K562 (cell line): ENCODE measurements around the gene SLC24A2. TPM values are rescaled to one million over a fixed set of nuclear protein-coding genes. Genes with fewer than 3 reads are reported as not detected.

ENCODE experiments used
- CBX2 ChIP-seq: fragments of 200-600 bp; sonication (generic); IDR thresholded peaks from one replicate; pipeline ENCODE4 v1.6.1; 2012; ENCODE audit warnings: mild to moderate bottlenecking, low read length, inconsistent platforms; ENCODE audit not compliant: insufficient read depth, poor library complexity, severe bottlenecking
- DIDO1 ChIP-seq: fragments of 450-650 bp; IDR thresholded peaks from 2 replicates; pipeline ENCODE4 v1.6.1; 2016; ENCODE audit warnings: low read depth, missing biosample characterization, missing genetic modification characterization
- KLF13 ChIP-seq: fragments of 450-650 bp; IDR thresholded peaks from 2 replicates; pipeline ENCODE4 v1.6.1; 2016; ENCODE audit warnings: missing genetic modification characterization, low read depth, mild to moderate bottlenecking, missing compliant biosample characterization, moderate library complexity, borderline replicate concordance
- MAFG ChIP-seq: fragments of 450-650 bp; conservative IDR thresholded peaks from 2 replicates; pipeline ENCODE4 v1.6.1; 2016; ENCODE audit warnings: missing genetic modification characterization, missing compliant biosample characterization
- NFATC3 ChIP-seq: fragments of 450-650 bp; IDR thresholded peaks from 2 replicates; pipeline ENCODE4 v1.6.1; 2017; ENCODE audit warnings: mild to moderate bottlenecking
- PCBP2 ChIP-seq: fragments of 200-400 bp; formaldehyde crosslinking; IDR thresholded peaks from 2 replicates; pipeline ENCODE4 v1.6.1; 2018; ENCODE audit warnings: low read length, low read depth, mild to moderate bottlenecking, moderate library complexity; ENCODE audit not compliant: poor library complexity, severe bottlenecking
- TEAD2 ChIP-seq: fragments of 450-650 bp; IDR thresholded peaks from 2 replicates; pipeline ENCODE4 v1.6.1; 2016; ENCODE audit warnings: missing genetic modification characterization, control low read depth, missing compliant biosample characterization
- polyA plus RNA-seq, 8 experiments: library from polyadenylated mRNA; depleted of rRNA in 4 of 8; stranded (reverse) in 5 of 8; unstranded in 3 of 8; fragments of >200 nt; fragmentation: Nextera tagmentation in 2 of 8; fragmentation: Illumina TruSeq in 1 of 8; extraction: Ambion mirVana in 2 of 8; extraction: Trizol in 1 of 8; gene quantifications; 2 replicates each; pipeline versions ENCODE4 v1.2.1 to v1.2.3, GENCODE V29; 2011 to 2014; ENCODE audit warnings: inconsistent platforms in 1 of 8, missing spikeins in 1 of 8
- total RNA-seq, 7 experiments: library from RNA; depleted of rRNA in 6 of 7; stranded (reverse); fragments of >200 nt in 6 of 7; fragmentation: Illumina TruSeq in 2 of 7; extraction: Trizol in 2 of 7; gene quantifications; 2 replicates each; pipeline versions ENCODE4 v1.2.1 to v1.2.3, GENCODE V29; 2011 to 2021; ENCODE audit warnings: low replicate concordance in 1 of 7
- TF ChIP-seq, protein P1 (sequence below), 3 experiments: IDR thresholded peaks in 2 of 3; conservative IDR thresholded peaks in 1 of 3; 2 replicates each; pipeline ENCODE4 v1.5.1; 2011 to 2012; ENCODE audit warnings: low read length in 3 of 3, mild to moderate bottlenecking in 3 of 3, control low read depth in 2 of 3, improper control_type of control experiment in 1 of 3, inconsistent platforms in 1 of 3, low read depth in 1 of 3, mixed read lengths in 1 of 3, moderate library complexity in 1 of 3; ENCODE audit not compliant: insufficient read depth in 2 of 3
- TF ChIP-seq, protein P2 (sequence below): sonication (generic); formaldehyde crosslinking; IDR thresholded peaks from 2 replicates; pipeline ENCODE4 v1.8.1; 2022; ENCODE audit warnings: missing genetic modification reagents
- TF ChIP-seq, protein P3 (sequence below): fragments of 250-450 bp; sonication (Bioruptor Pico); IDR thresholded peaks from 2 replicates; pipeline ENCODE4 v1.8.0; 2022; ENCODE audit warnings: moderate library complexity, mild to moderate bottlenecking, inconsistent platforms
- TF ChIP-seq, protein P4 (sequence below): fragments of 450-650 bp; formaldehyde crosslinking; conservative IDR thresholded peaks from 2 replicates; pipeline ENCODE4 v1.4.0; 2022; ENCODE audit warnings: mild to moderate bottlenecking, missing genetic modification characterization

The SLC24A2 gene
- total and polyA plus RNA-seq, 9 of the 15 experiments (the other 6 are each of a cell fraction or from before 2014, with no cell fraction given): 0.04 to 0.40 (median 0.09) TPM

DNA sequence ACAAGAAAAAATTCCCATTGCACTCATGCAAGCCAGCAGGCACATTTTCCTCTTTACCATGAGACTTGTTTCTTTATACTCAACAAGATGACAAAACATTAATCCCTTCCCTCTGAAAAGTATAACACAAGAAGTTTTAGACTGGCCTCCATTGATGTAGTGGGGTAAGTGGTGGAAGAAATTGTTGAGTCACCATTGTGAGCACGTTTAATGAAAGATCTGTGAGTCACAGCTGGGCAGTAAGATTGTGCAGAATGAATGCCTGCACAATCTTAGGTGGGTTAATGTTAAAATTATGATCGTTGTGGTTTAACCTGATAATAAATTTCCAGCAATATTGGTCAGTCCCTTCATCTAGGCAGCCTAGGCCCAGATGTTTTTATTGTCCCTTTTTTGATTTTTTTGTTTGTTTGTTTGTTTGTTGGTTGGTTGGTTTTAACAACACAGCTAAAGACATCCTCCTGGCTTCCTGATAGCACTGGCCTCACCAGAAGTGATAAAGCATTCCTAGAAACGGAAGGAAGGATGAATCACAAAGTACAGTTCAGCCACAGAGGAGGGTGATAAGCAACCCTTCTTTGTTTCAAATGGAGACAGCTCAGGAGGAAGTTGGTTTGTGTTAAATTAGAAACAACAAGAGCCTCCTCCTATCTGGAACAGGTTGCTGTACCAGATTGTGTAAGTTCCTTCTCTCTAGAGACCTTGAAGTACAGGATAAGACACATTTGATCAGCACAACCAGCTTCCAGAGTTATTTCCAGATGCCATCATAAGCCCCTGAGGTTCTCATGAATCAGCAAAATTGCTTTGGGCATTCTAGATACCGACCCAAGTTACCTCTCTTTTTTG, 40.3 kb downstream of the SLC24A2 start (continued):
- TF ChIP-seq, protein P1, sequence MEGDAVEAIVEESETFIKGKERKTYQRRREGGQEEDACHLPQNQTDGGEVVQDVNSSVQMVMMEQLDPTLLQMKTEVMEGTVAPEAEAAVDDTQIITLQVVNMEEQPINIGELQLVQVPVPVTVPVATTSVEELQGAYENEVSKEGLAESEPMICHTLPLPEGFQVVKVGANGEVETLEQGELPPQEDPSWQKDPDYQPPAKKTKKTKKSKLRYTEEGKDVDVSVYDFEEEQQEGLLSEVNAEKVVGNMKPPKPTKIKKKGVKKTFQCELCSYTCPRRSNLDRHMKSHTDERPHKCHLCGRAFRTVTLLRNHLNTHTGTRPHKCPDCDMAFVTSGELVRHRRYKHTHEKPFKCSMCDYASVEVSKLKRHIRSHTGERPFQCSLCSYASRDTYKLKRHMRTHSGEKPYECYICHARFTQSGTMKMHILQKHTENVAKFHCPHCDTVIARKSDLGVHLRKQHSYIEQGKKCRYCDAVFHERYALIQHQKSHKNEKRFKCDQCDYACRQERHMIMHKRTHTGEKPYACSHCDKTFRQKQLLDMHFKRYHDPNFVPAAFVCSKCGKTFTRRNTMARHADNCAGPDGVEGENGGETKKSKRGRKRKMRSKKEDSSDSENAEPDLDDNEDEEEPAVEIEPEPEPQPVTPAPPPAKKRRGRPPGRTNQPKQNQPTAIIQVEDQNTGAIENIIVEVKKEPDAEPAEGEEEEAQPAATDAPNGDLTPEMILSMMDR (IDR thresholded peaks at IDR 0.05 in 2 of 3, conservative IDR thresholded peaks at IDR 0.05 in 1 of 3; ENCODE audit: insufficient read depth in 2 of 3, low read depth in 1 of 3, low read length in 3 of 3): no peak
- TF ChIP-seq, protein P2, sequence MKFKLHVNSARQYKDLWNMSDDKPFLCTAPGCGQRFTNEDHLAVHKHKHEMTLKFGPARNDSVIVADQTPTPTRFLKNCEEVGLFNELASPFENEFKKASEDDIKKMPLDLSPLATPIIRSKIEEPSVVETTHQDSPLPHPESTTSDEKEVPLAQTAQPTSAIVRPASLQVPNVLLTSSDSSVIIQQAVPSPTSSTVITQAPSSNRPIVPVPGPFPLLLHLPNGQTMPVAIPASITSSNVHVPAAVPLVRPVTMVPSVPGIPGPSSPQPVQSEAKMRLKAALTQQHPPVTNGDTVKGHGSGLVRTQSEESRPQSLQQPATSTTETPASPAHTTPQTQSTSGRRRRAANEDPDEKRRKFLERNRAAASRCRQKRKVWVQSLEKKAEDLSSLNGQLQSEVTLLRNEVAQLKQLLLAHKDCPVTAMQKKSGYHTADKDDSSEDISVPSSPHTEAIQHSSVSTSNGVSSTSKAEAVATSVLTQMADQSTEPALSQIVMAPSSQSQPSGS (CRISPR knock-in tag): no peak
- no peak for TF ChIP-seq KLF13 (tag)
- TF ChIP-seq, protein P3, sequence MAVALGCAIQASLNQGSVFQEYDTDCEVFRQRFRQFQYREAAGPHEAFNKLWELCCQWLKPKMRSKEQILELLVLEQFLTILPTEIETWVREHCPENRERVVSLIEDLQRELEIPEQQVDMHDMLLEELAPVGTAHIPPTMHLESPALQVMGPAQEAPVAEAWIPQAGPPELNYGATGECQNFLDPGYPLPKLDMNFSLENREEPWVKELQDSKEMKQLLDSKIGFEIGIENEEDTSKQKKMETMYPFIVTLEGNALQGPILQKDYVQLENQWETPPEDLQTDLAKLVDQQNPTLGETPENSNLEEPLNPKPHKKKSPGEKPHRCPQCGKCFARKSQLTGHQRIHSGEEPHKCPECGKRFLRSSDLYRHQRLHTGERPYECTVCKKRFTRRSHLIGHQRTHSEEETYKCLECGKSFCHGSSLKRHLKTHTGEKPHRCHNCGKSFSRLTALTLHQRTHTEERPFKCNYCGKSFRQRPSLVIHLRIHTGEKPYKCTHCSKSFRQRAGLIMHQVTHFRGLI: no peak
- TF ChIP-seq, protein P4, sequence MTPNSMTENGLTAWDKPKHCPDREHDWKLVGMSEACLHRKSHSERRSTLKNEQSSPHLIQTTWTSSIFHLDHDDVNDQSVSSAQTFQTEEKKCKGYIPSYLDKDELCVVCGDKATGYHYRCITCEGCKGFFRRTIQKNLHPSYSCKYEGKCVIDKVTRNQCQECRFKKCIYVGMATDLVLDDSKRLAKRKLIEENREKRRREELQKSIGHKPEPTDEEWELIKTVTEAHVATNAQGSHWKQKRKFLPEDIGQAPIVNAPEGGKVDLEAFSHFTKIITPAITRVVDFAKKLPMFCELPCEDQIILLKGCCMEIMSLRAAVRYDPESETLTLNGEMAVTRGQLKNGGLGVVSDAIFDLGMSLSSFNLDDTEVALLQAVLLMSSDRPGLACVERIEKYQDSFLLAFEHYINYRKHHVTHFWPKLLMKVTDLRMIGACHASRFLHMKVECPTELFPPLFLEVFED: no peak
- no peak for TF ChIP-seq TEAD2 (tag)
- TF ChIP-seq DIDO1: no peak
- peak; percentile 88 for TF ChIP-seq MAFG (tag)
- TF ChIP-seq PCBP2: no peak
- TF ChIP-seq CBX2: no peak
- no peak for TF ChIP-seq NFATC3
